ENCODE results near the gene AOX1.

DNA sequence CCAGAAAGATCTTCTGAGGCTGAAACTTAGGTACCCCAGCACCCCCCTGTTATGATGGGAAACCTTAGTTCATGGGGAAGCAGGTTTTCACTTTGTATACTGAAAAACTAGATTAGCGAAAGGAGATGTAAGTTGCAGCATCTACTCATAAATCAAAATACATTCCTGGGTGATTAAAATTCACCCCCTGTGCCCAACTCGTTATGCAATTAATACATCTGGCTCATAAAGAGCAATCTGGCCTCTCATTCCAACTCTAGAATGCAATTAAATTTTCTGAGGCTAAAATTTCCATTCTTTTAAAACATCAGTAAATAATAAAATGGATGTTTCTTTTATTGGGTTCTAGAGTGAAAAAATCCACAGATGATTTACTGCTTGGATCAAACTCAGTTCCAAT, 115.0 kb downstream of the AOX1 start:
- TF ChIP-seq POLR2AphosphoS5 (IDR thresholded peaks at IDR 0.05): no peak
- TF ChIP-seq, protein P1, sequence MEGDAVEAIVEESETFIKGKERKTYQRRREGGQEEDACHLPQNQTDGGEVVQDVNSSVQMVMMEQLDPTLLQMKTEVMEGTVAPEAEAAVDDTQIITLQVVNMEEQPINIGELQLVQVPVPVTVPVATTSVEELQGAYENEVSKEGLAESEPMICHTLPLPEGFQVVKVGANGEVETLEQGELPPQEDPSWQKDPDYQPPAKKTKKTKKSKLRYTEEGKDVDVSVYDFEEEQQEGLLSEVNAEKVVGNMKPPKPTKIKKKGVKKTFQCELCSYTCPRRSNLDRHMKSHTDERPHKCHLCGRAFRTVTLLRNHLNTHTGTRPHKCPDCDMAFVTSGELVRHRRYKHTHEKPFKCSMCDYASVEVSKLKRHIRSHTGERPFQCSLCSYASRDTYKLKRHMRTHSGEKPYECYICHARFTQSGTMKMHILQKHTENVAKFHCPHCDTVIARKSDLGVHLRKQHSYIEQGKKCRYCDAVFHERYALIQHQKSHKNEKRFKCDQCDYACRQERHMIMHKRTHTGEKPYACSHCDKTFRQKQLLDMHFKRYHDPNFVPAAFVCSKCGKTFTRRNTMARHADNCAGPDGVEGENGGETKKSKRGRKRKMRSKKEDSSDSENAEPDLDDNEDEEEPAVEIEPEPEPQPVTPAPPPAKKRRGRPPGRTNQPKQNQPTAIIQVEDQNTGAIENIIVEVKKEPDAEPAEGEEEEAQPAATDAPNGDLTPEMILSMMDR (IDR thresholded peaks at IDR 0.05): no peak
